Measurements from ENCODE around the gene MTHFD2L. TPM values are rescaled to one million over a fixed set of nuclear protein-coding genes. Genes with fewer than 3 reads are reported as not detected.

The MTHFD2L gene
- total and polyA plus RNA-seq, 9 of the 15 experiments (the other 6 are each of a cell fraction or from before 2014, with no cell fraction given) = 10.0 to 39.0 (median 26.0) TPM

GRCh38 chr4:74206088-74206825, 48.3 kb downstream of the MTHFD2L start (continued):
- peak; percentile 71 for TF ChIP-seq SOX6 (IDR thresholded peaks at IDR 0.05)
- peak; percentile 83 for TF ChIP-seq HDAC2 (IDR thresholded peaks at IDR 0.05)
- TF ChIP-seq KLF6 (CRISPR knock-in tag; IDR thresholded peaks at IDR 0.05; ENCODE audit: borderline replicate concordance) = no peak
- TF ChIP-seq RBM22 (IDR thresholded peaks at IDR 0.05; ENCODE audit: low read depth, low read length, poor library complexity, severe bottlenecking) = no peak
- TF ChIP-seq CUX1 (CRISPR knock-in tag; IDR thresholded peaks at IDR 0.05) = no peak
- peak; percentile 22; the same call in 1 of the 2 replicates for TF ChIP-seq ZBTB7A (IDR thresholded peaks at IDR 0.05; ENCODE audit: borderline replicate concordance, control insufficient read depth, low read depth, low read length)
- TF ChIP-seq KLF16 (IDR thresholded peaks at IDR 0.05) = peak; percentile 80
- peak; percentile 69 for TF ChIP-seq LEF1 (IDR thresholded peaks at IDR 0.05)
- peak; percentile 87 for TF ChIP-seq TFAP4 (CRISPR knock-in tag; IDR thresholded peaks at IDR 0.05; ENCODE audit: borderline replicate concordance)
- TF ChIP-seq RUNX1 (IDR thresholded peaks at IDR 0.05; ENCODE audit: low read depth) = no peak
- TF ChIP-seq HDAC3 (IDR thresholded peaks at IDR 0.05; ENCODE audit: borderline replicate concordance, partially characterized antibody) = peak; percentile 75
- TF ChIP-seq E4F1 (CRISPR knock-in tag; IDR thresholded peaks at IDR 0.05; ENCODE audit: borderline replicate concordance) = no peak
- TF ChIP-seq BCL6 (CRISPR knock-in tag; IDR thresholded peaks at IDR 0.05) = no peak
- TF ChIP-seq CTCFL (IDR thresholded peaks at IDR 0.05; ENCODE audit: borderline replicate concordance, insufficient read depth, low read depth, low read length, poor library complexity, severe bottlenecking) = no peak
- TF ChIP-seq SMARCA5 (IDR thresholded peaks at IDR 0.05) = no peak
- TF ChIP-seq SMARCE1 (IDR thresholded peaks at IDR 0.05) = peak; percentile 69; the same call in 1 of the 2 replicates
- TF ChIP-seq RCOR1 (IDR thresholded peaks at IDR 0.05; ENCODE audit: borderline replicate concordance in 1 of 2, low read depth in 2 of 2, low read length in 2 of 2) = peak; percentile 59 to 71; a peak in 2 of 4 replicates

All from K562 (cell line).